SK-N-SH treated with all-trans-retinoic acid at 6 μM for 48 hours (cell line): ENCODE data around the gene RGS2.

Source experiments
- ARNTL ChIP-seq: fragments of 450-650 bp; formaldehyde crosslinking; IDR thresholded peaks from 2 replicates; pipeline ENCODE4 v1.5.0; 2020; ENCODE audit warnings: low read depth, mild to moderate bottlenecking, moderate library complexity, borderline replicate concordance
- PPARA ChIP-seq: fragments of 250-450 bp; sonication (Bioruptor Pico); IDR thresholded peaks from 2 replicates; pipeline ENCODE4 v1.5.0; 2020; ENCODE audit warnings: mild to moderate bottlenecking, borderline replicate concordance
- TF ChIP-seq, protein P1 (sequence below): fragments of 250-450 bp; sonication (Bioruptor Pico); IDR thresholded peaks from 2 replicates; pipeline ENCODE4 v1.8.0; 2020; ENCODE audit warnings: mild to moderate bottlenecking, moderate library complexity, borderline replicate concordance

GRCh38 chr1:192809307-192810252 lies 741 bp downstream of the RGS2 start:
- TF ChIP-seq ARNTL (CRISPR knock-in tag) (no peak), PPARA (CRISPR knock-in tag) (no peak)
- TF ChIP-seq, protein P1, sequence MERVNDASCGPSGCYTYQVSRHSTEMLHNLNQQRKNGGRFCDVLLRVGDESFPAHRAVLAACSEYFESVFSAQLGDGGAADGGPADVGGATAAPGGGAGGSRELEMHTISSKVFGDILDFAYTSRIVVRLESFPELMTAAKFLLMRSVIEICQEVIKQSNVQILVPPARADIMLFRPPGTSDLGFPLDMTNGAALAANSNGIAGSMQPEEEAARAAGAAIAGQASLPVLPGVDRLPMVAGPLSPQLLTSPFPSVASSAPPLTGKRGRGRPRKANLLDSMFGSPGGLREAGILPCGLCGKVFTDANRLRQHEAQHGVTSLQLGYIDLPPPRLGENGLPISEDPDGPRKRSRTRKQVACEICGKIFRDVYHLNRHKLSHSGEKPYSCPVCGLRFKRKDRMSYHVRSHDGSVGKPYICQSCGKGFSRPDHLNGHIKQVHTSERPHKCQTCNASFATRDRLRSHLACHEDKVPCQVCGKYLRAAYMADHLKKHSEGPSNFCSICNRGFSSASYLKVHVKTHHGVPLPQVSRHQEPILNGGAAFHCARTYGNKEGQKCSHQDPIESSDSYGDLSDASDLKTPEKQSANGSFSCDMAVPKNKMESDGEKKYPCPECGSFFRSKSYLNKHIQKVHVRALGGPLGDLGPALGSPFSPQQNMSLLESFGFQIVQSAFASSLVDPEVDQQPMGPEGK (CRISPR knock-in tag), result no peak; the same call in 1 of the 2 replicates
